GM18505 (cell line): ENCODE data around the gene WDR93.
A peak's percentile ranks its signal among the peaks of the same experiment; 100 is the strongest.

Experiments
- ATAC-seq: cut with Tn5 transposase; IDR thresholded peaks from one replicate; pipeline ENCODE4 v1.9.1; 2021; ENCODE audit not compliant: unreplicated experiment
- POLR2A ChIP-seq: IDR thresholded peaks from 4 replicates; pipeline ENCODE4 v1.6.1; 2011; ENCODE audit warnings: borderline replicate concordance; ENCODE audit not compliant: insufficient read depth, insufficient read length; ENCODE audit errors: extremely low read depth

Gene WDR93

GRCh38 chr15:89731275-89731674 is 40.7 kb downstream of the WDR93 start:
- TF ChIP-seq POLR2A = no peak

GRCh38 chr15:89732451-89733172 is 42.0 kb downstream of the WDR93 start:
- TF ChIP-seq POLR2A = no peak
- ATAC-seq = no peak

More at GRCh38 chr15:89731275-89731674, 40.7 kb downstream of the WDR93 start:
- no peak for ATAC-seq

- ATAC-seq = no peak
- TF ChIP-seq POLR2A = no peak
Observed at GRCh38 chr15:89735773-89736172, 45.2 kb downstream of the WDR93 start.

- no peak for TF ChIP-seq POLR2A
- peak; percentile 77 for ATAC-seq
Observed at GRCh38 chr15:89740137-89740536, 49.5 kb downstream of the WDR93 start.

- TF ChIP-seq POLR2A = no peak
- ATAC-seq = no peak
Observed at GRCh38 chr15:89743011-89743410, 52.4 kb downstream of the WDR93 start.

- no peak for TF ChIP-seq POLR2A
- no peak for ATAC-seq
Observed at GRCh38 chr15:89743594-89743993, 53.0 kb downstream of the WDR93 start.

GRCh38 chr15:89745131-89745530 is 54.5 kb downstream of the WDR93 start:
- no peak for ATAC-seq
- TF ChIP-seq POLR2A = no peak

- no peak for ATAC-seq
- no peak for TF ChIP-seq POLR2A
Observed at GRCh38 chr15:89745768-89746167, 55.2 kb downstream of the WDR93 start.

- no peak for TF ChIP-seq POLR2A
Observed at GRCh38 chr15:89746386-89746780, 55.8 kb downstream of the WDR93 start.

GRCh38 chr15:89747708-89748682 is 57.4 kb downstream of the WDR93 start:
- TF ChIP-seq POLR2A = no peak
- no peak for ATAC-seq

More at GRCh38 chr15:89746386-89746780, 55.8 kb downstream of the WDR93 start:
- ATAC-seq = no peak

- ATAC-seq = no peak
- no peak for TF ChIP-seq POLR2A
Observed at GRCh38 chr15:89749054-89749453, 58.4 kb downstream of the WDR93 start.

GRCh38 chr15:89749526-89749925 is 58.9 kb downstream of the WDR93 start:
- ATAC-seq = no peak
- TF ChIP-seq POLR2A = no peak

GRCh38 chr15:89749951-89750559 is 59.4 kb downstream of the WDR93 start:
- ATAC-seq = peak; percentile 9
- TF ChIP-seq POLR2A = no peak
